Neural progenitor cell (in vitro differentiated cells): Measurements from ENCODE around the gene SLX4IP. TPM values are rescaled to one million over a fixed set of nuclear protein-coding genes. Genes with fewer than 3 reads are reported as not detected.

Experiments
- DNase-seq: peaks from one replicate; pipeline ENCODE4 v3.0.0-alpha.2; 2016; ENCODE audit warnings: low spot score
- H2AFZ ChIP-seq: fragments of 200-600 bp; sonication (generic); replicated peaks from 2 replicates; pipeline ENCODE4 v1.6.1; 2016; ENCODE audit warnings: antibody characterized with exemption
- H3F3A ChIP-seq: fragments of 200-600 bp; sonication (generic); 2 replicates; pipeline ENCODE4 v1.6.1; 2016; ENCODE audit warnings: antibody characterized with exemption, low read depth
- H3K27ac ChIP-seq: fragments of 200-600 bp; sonication (generic); 2 replicates; pipeline ENCODE4 v1.5.1; 2016; ENCODE audit warnings: mild to moderate bottlenecking
- H3K27me3 ChIP-seq: fragments of 200-600 bp; sonication (generic); 2 replicates; pipeline ENCODE4 v1.6.1; 2016; ENCODE audit warnings: mild to moderate bottlenecking, moderate library complexity
- H3K36me3 ChIP-seq: fragments of 200-600 bp; sonication (generic); 2 replicates; pipeline ENCODE4 v1.5.1; 2016
- H3K4me1 ChIP-seq: fragments of 200-600 bp; sonication (generic); 2 replicates; pipeline ENCODE4 v1.6.1; 2016; ENCODE audit warnings: mixed run types
- H3K4me2 ChIP-seq: fragments of 200-600 bp; sonication (generic); 2 replicates; pipeline ENCODE4 v1.6.1; 2016
- H3K4me3 ChIP-seq: fragments of 200-600 bp; sonication (generic); 2 replicates; pipeline ENCODE4 v1.5.1; 2016
- H3K79me2 ChIP-seq: fragments of 200-600 bp; sonication (generic); 2 replicates; pipeline ENCODE4 v1.6.1; 2016; ENCODE audit warnings: low read depth
- H3K9ac ChIP-seq: fragments of 200-600 bp; sonication (generic); 2 replicates; pipeline ENCODE4 v1.6.1; 2016
- H3K9me3 ChIP-seq: fragments of 200-600 bp; sonication (generic); 2 replicates; pipeline ENCODE4 v1.5.1; 2016; ENCODE audit warnings: low read depth
- H4K20me1 ChIP-seq: fragments of 200-600 bp; sonication (generic); 2 replicates; pipeline ENCODE4 v1.6.1; 2016; ENCODE audit warnings: low read depth
- H3K27ac Mint-ChIP-seq: 3 replicates; pipeline ENCODE4 v1.8.0; 2021; ENCODE audit warnings: mixed read lengths
- H3K27me3 Mint-ChIP-seq: 2 replicates; pipeline ENCODE4 v1.8.0; 2022; ENCODE audit warnings: low read depth, mild to moderate bottlenecking, inconsistent platforms, moderate library complexity, mixed read lengths; ENCODE audit not compliant: insufficient read depth
- H3K36me3 Mint-ChIP-seq: 3 replicates; pipeline ENCODE4 v1.8.0; 2021; ENCODE audit warnings: mixed read lengths
- H3K4me1 Mint-ChIP-seq: 3 replicates; pipeline ENCODE4 v1.8.0; 2021; ENCODE audit warnings: mixed read lengths
- H3K4me3 Mint-ChIP-seq: 3 replicates; pipeline ENCODE4 v1.8.0; 2021; ENCODE audit warnings: mild to moderate bottlenecking, moderate library complexity, mixed read lengths
- H3K9me3 Mint-ChIP-seq: 3 replicates; pipeline ENCODE4 v1.8.0; 2020; ENCODE audit warnings: mixed read lengths
- EZH2 ChIP-seq: fragments of 200-600 bp; sonication (generic); IDR thresholded peaks from 2 replicates; pipeline ENCODE4 v1.6.1; 2017; ENCODE audit warnings: antibody characterized with exemption, mild to moderate bottlenecking, moderate library complexity
- EZH2phosphoT487 ChIP-seq: fragments of 200-600 bp; sonication (generic); IDR thresholded peaks from 2 replicates; pipeline ENCODE4 v1.6.1; 2017; ENCODE audit warnings: antibody characterized with exemption
- total RNA-seq: library from RNA; depleted of rRNA; stranded (reverse); fragments of >200 nt; gene quantifications from 2 replicates; pipeline ENCODE4 v1.2.3, GENCODE V29; 2015; ENCODE audit warnings: low replicate concordance
- TF ChIP-seq, protein P1 (sequence below): fragments of 200-600 bp; sonication (generic); IDR thresholded peaks from 2 replicates; pipeline ENCODE4 v1.5.1; 2017; ENCODE audit warnings: antibody characterized with exemption, mild to moderate bottlenecking

The SLX4IP gene
- total RNA-seq, 1 donor from 2014 or later: 9.5 TPM

GRCh38 chr20:10550204-10551118, 115.4 kb downstream of the SLX4IP start:
- peaks cover 2% of the 10 kb centered on the region for H3K9me3 Mint-ChIP-seq
- no peak overlapping the region for H3K4me2 ChIP-seq
- H3K27ac Mint-ChIP-seq: peak overlapping the region; percentile 94
- no peaks in the 10 kb centered on the region for H3K27me3 ChIP-seq
- H3K79me2 ChIP-seq: peaks cover 6% of the 10 kb centered on the region
- peaks cover 61% of the 10 kb centered on the region for H3K4me1 Mint-ChIP-seq
- H3K4me3 ChIP-seq: no peak overlapping the region
- H3K9ac ChIP-seq: no peak overlapping the region
- H3K27me3 Mint-ChIP-seq: no peaks in the 10 kb centered on the region
- peaks cover 50% of the 10 kb centered on the region for H3K4me1 ChIP-seq
- no peaks in the 10 kb centered on the region for H3K36me3 ChIP-seq
- TF ChIP-seq, protein P1, sequence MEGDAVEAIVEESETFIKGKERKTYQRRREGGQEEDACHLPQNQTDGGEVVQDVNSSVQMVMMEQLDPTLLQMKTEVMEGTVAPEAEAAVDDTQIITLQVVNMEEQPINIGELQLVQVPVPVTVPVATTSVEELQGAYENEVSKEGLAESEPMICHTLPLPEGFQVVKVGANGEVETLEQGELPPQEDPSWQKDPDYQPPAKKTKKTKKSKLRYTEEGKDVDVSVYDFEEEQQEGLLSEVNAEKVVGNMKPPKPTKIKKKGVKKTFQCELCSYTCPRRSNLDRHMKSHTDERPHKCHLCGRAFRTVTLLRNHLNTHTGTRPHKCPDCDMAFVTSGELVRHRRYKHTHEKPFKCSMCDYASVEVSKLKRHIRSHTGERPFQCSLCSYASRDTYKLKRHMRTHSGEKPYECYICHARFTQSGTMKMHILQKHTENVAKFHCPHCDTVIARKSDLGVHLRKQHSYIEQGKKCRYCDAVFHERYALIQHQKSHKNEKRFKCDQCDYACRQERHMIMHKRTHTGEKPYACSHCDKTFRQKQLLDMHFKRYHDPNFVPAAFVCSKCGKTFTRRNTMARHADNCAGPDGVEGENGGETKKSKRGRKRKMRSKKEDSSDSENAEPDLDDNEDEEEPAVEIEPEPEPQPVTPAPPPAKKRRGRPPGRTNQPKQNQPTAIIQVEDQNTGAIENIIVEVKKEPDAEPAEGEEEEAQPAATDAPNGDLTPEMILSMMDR: no peak
- TF ChIP-seq EZH2phosphoT487: no peak
- TF ChIP-seq EZH2: no peak
- no peak overlapping the region for H2AFZ ChIP-seq
- H3K36me3 Mint-ChIP-seq: peaks cover 2% of the 10 kb centered on the region
- H3K9me3 ChIP-seq: no peaks in the 10 kb centered on the region
- DNase-seq: no peak
- H4K20me1 ChIP-seq: no peaks in the 10 kb centered on the region
- no peak overlapping the region for H3K4me3 Mint-ChIP-seq
- no peak overlapping the region for H3K27ac ChIP-seq
- peaks cover 18% of the 10 kb centered on the region for H3F3A ChIP-seq

DNA sequence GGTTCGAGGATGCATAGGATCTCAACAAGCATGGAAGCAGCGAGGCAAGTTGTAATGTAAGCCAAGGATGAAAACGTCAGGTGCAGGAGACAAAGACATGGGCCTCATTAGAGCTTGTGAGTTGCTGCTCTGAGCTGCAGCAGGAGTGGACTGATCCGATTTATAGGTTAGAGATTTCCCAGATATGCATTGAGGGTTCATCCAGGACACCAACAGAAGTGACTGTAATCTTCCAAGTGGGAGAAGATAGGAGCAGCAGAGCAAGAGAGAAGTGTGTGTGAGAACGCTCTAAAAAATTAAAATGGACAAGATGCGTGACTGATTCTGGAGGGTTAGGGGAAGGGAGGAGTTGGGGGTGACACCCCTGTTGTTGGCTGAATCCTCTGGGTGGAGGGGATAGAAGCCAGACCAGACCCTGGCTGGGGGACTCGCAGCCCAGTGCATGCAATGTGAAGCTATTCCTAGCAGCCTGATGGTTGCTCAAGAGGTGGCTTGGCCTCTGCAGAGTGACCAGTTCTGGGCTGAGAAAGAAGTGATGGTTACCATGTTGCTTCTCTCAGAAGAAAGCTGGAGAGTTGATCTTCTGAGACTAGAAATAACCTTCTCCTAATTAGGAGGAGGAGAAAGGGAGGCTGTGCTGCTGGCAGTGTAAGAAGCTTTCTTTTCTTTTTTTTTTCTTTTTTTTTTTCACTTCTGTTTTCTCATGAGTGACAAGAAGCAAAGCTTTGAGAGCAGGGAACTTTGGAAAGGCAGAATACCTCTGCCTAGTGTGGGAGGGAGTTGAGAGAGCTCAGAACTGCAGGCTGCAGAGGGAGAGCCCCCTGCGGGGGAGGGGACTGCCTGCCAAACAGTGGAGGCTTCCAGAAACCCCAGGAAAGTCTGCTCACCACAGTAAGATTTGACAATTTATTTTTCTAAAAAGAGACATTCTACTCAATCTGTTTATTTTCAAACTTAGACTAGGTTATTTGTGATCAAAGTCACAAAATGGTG, 116.9 kb downstream of the SLX4IP start:
- TF ChIP-seq EZH2: no peak
- no peak for TF ChIP-seq EZH2phosphoT487
- TF ChIP-seq, protein P1: peak; percentile 11
- peak overlapping the region; percentile 65 for H3K27ac Mint-ChIP-seq
- peaks cover 2% of the 10 kb centered on the region for H3K9me3 Mint-ChIP-seq
- Histone ChIP-seq H3F3A (peaks cover 18% of the 10 kb centered on the region), H3K9me3 (no peaks in the 10 kb centered on the region), H2AFZ (no peak overlapping the region), H4K20me1 (no peaks in the 10 kb centered on the region), H3K36me3 (no peaks in the 10 kb centered on the region), H3K79me2 (no peaks in the 10 kb centered on the region), H3K9ac (no peak overlapping the region), H3K4me1 (peaks cover 60% of the 10 kb centered on the region), H3K27ac (peak overlapping the region; percentile 64), H3K4me3 (no peak overlapping the region), H3K4me2 (peak overlapping the region; percentile 38), H3K27me3 (no peaks in the 10 kb centered on the region)
- peaks cover 67% of the 10 kb centered on the region for H3K4me1 Mint-ChIP-seq
- no peaks in the 10 kb centered on the region for H3K27me3 Mint-ChIP-seq
- H3K4me3 Mint-ChIP-seq: no peak overlapping the region
- H3K36me3 Mint-ChIP-seq: peaks cover 2% of the 10 kb centered on the region
- peak; percentile 65 for DNase-seq

DNA sequence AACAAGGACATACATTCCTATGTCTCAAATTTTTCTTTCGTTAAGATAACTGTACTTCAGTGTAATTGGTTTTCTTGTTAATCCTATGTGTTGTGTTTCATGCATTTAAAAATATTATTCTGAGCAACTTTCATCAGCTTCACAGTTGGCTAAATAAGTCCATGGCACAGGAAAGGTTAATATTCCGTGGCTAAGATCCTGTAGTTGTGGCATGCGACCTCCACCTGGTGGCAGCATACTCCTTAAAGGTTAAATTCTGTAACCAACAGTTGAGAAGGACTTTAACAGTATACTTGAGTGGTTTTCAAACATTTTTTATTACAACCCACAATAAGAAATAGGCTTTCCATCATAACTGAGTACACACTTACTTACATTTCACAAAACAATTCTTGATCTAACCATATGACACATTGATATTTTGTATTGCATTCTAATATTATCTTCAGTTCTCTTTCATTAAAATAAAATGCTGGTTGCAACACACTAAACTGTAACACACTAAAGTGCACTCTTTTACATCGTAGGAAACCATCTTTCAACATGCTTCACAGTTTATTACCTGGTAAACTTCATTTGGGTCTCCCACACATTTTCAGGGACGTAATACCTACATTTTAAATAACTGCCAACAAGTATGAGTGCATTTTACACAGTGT, 118.3 kb downstream of the SLX4IP start:
- Histone ChIP-seq H2AFZ (no peak overlapping the region), H3K4me1 (peaks cover 64% of the 10 kb centered on the region), H3K36me3 (no peaks in the 10 kb centered on the region), H3F3A (peaks cover 19% of the 10 kb centered on the region), H4K20me1 (no peaks in the 10 kb centered on the region), H3K4me3 (no peak overlapping the region), H3K79me2 (no peaks in the 10 kb centered on the region), H3K27me3 (no peaks in the 10 kb centered on the region), H3K9me3 (no peaks in the 10 kb centered on the region), H3K4me2 (no peak overlapping the region), H3K27ac (no peak overlapping the region), H3K9ac (no peak overlapping the region)
- no peak overlapping the region for H3K27ac Mint-ChIP-seq
- H3K4me1 Mint-ChIP-seq: peaks cover 73% of the 10 kb centered on the region
- peak; percentile 80 for DNase-seq
- H3K9me3 Mint-ChIP-seq: no peaks in the 10 kb centered on the region
- H3K36me3 Mint-ChIP-seq: no peaks in the 10 kb centered on the region
- no peak for TF ChIP-seq EZH2phosphoT487
- TF ChIP-seq, protein P1: peak; percentile 95
- no peaks in the 10 kb centered on the region for H3K27me3 Mint-ChIP-seq
- no peak overlapping the region for H3K4me3 Mint-ChIP-seq
